NCI-H69 (cell line): ENCODE results near the gene CEP164.

Source experiments
- DNase-seq: peaks from one replicate; lab custom pipeline; 2025; lab: John Stamatoyannopoulos, UW

CEP164 gene

DNA sequence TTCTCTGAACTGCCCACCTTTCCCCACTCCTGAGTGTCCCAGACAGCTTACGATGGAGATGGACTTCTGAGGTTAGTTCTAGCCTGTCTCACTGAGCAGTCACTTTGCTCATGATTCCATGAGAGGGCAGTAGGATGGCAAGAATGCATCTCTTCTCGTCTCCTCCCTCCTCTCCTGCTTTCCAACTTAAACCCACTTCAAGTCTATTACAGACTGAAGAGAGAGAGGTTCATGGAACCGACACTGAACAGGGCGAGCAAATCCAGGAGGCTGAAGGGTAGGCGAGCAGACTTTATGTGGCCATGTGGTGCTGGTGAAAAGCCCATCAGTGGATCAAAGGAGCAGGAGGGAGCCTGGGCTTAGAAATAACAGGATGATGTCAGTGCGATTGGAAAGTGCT, 38.6 kb downstream of the CEP164 start:
- DNase-seq: no peak

DNA sequence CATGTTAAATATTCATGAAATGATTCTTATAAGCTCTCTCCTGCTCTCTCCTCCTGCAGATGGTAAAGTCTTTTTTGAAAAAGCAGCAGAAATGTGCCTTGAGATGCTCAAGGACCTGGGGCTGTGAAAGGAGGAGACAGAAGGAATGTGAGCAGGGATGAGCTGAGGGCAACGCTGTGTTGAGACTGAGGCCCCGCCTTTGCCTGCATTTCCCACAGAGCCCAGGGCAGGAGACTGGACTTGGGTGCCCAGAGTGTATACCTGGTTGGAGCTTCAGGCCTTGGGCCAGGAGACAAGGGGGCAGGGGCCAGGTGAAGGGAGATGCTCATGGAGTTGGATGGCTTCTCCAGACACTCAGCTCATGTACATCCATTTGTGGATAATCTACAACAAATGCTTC, 39.2 kb downstream of the CEP164 start:
- no peak for DNase-seq

DNA sequence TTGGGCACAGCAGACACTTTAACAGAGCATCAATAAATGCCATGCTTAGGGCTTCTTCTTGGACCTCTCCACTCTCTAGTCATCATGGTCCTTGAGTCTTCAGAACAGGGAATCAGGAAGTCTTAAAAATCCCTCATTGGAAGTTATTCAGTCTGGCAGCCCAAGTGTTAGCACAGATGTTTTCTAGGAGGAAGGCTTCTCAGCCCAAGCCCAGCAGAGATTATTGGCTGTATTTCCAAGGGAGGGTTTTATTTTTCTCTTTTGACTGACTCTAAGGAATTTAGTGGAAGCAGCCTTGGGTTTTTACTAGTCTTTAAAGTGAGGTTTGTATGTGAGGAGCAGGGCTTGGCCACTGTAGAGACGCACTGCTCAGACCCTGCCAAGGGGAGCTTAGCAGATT, 41.9 kb downstream of the CEP164 start:
- no peak for DNase-seq

DNA sequence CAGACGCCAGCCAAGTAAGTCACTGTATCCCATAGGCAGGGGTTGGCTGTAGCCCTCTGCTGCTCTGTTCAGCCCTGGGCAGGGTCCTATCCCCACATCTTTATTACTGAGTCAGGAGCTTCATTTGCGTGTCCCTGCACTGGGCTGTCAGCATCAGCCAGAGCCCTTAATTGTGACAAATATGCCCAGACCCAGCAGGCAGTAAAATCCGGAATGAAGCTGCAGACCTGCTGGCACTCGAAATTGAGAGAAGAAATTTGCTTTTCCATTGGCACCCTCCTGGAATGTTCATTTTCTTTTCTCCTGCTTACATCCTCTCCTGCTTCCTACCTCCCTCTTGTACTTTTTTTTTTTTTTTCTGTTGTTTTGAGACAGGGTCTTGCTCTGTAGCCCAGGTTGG, 43.8 kb downstream of the CEP164 start:
- no peak for DNase-seq

DNA sequence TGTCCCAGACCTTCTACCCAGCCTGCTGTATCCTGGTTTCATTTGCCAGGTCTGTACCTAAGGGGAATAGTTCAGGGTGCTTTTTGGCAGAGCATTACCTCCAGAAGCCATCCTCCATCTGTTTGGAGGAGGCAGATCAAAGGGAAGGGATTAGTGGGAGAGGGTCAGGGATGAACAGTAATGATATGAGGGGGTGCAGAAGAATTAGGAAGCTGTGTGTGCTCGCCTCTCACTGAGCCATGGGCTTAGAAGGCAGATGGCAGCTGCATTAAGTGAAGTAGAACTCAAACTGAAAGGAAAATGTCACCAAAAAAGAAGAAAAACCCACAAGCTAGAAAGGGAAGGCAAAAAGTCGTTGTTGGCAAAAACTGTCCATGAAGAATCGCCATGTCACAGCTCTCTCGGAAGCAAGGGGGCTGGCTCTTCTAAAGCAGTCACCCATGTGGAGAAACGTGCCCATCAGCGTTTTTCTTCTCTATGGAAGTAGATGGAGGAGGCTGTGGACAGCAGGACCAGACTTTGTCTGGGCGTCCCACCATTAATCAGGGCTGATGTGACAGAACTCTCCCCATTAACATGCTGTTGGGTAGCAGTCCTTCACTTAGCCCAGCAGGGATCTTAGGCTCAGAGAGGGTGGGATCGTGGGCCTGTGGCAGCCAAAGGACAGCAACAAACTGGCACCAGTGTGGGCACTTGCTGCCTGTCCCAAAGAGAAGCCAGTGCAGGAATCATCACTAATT, 46.8 kb downstream of the CEP164 start:
- DNase-seq: no peak

DNA sequence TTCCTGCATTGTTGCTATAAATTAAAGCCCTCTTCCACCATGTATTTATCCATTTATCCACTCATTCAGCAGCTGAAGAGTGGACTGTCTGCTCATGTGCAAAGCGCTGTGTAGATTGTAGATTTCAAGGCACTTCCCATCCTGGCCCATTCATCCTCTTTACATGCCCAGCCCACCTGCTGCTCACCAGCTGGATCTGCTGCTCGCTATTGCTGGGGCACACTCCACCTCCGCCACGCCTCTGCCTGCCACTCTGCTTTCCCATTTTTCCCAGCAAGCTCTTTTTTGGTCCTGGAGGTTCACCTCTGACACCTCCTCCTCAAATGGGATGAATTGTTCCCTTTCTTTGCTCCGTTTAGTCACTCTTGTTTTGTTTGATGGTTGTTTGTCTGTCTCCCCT, 48.3 kb downstream of the CEP164 start:
- peak; percentile 46 for DNase-seq

DNA sequence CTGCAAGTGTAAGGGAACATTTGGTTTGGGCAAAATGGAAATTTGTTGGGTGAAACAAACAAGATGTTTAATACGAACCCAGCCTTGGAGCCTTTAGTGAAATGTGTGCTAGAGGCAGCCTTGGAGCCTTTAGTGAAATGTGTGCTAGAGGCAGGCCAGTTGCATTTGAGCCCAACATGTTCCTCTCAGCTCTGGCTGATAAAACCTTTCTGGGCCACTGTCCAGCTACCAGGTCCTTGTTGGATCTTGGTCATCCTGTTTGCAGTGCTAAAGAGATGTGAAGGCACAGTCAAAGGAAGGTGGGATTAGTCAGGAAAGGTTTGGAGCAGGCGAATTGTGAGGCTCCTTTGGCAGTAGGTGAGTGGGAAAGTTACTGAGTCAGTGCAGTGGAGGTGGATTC, 48.9 kb downstream of the CEP164 start:
- no peak for DNase-seq

DNA sequence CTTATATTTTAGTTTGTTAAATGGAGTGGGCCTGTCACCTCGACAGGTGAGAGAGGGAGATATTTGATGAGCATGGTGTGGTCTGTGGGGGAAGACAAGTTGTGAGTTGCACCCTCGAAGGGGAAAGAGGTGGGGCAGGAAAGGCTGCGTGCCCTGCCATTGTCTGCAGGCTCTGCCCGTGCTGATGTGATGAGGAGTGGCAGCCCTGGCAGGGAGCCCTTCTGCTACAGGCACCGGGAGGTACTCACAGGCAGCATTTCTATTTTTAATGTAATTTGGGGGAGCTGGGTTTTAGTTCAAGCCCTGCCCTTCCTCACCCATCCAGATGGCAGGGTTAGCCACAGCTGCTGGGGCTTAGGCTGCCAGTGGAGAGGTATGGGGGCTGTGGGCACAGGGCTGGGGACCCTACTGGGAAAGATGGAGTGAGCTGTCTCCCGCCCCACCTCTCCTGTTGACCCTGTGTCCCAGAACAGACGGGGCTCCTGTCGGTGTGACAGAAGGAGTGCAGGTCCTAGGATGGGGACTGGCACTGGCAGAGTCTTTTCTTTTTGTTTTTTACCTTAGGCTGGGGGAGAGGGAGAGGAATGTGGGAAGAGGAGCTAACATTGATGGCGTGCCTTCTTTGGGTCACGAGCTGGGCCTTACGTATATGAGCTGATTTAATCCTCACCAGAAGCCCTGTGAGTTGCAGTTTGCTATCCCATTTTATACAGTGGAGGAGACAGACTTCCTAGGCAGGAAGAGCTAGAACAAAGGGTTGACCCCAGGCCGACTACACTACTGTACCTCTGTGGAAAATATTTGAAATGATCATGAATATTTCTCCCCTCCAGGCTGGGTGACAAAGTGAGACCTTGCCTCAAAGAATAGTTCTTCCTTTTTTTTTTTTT, 51.6 kb downstream of the CEP164 start:
- DNase-seq: peak; percentile 36

DNA sequence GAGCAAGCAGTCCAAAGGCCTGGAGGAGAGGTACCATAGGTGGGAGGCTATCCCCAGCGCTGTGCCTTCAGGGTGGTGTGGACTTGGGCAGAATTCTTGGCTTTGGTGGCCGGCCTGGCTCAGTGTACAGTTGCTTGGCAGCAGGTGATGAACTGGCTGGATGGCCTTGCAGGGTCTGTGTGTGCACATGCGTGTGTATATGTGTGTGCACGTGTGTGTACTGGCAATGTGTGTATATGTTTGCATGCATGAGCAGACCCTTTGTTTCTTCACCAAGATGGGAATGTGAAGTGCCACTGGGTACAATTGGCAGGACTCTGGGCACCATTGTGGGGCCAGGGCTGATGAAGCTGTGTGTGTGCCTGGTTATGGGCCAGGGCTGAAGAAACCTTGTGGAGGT, 53.0 kb downstream of the CEP164 start:
- DNase-seq: no peak

DNA sequence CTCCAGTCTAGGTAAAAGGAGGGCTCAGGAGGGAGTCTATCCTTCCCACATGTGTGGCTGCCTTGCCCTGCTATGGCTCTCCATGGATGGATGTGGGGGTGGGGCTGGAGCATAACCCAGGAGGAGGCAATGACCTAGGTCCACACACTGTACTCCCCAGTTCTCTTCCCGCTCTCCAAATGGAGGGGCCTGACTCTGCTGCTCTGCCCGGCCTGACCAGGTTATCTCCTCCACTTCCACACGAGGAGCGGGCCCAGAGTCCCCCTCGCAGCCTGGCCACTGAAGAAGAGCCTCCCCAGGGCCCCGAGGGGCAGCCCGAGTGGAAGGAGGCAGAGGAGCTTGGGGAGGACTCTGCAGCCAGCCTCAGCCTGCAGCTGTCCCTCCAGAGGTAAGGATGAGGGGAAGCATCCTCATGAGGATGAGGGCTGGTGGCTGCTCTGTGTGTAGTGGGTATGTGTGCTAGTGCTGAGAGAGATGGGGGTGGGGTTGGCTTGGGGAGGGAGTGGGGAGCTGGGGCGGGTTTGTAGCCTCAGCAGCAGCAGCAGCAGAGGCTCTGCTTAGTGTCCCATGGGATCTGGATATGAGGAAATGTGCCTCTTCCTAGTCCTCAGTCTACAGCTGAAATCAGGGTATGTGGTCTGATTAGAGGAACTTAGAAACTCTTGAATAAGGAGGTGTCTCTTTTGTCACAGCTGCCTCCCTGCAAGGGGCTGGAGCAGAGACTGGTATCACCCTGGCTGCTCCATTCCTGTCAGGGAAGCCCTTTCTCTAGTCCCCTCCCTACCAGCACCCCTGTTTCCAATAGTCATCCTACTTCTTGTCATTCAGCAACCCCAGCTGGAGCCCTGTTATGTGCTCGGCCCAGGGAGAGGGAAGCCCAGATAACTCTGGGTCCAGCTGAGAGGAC, 54.1 kb downstream of the CEP164 start:
- no peak for DNase-seq

DNA sequence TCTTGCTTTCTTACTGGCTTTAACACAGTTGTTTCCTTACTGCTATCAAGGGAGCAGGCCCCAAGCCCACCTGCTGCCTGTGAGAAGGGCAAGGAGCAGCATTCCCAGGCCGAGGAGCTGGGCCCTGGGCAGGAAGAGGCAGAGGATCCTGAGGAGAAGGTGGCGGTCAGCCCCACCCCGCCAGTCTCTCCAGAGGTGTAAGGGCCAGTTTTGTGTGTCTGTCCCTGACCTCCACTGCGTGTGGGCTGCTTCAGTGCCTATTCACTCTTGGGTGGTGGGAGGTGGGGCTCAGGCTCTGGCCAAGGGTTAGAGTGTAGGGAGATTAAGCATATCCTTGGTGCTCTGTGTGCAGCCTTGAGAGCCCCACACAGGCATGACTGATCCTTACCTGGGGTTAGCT, 55.1 kb downstream of the CEP164 start:
- DNase-seq: no peak

DNA sequence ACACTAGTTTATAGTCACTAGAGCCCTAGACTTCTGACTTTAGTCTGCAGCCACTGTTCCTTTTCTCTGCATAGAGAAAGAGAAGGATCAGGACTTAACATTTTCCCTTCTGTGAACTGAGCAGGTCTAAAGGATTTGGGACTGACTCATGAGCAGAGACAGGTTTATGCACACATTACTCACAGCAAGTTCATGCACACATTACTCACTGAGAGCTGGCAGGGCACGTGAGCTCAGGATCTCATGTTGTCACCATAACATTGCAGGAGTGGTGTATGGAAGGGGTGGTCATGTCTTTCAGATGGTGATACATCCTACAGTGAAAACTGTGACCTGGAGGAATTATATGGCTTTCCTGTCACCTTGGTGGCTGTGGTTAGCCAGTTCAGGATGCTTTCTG, 56.4 kb downstream of the CEP164 start:
- no peak for DNase-seq

DNA sequence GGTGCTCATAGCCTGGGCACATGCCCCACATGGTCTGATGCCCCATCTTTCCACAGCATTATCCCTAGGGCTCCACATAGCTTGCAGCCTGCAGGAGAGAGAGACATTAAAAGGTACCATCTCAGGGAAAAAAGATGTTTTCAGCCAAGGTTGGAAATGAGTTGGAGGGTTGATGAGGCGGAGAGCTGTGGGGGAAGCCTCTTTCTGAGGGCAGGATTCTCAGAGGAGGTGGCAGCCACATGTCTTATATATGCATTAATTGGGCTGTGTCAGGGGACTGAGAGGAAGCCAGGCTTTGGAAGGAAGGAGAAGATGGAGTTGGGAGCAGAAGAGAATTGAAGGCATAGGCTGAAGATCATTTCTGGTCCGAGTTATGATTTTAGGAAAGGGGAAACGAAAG, 57.8 kb downstream of the CEP164 start:
- no peak for DNase-seq

DNA sequence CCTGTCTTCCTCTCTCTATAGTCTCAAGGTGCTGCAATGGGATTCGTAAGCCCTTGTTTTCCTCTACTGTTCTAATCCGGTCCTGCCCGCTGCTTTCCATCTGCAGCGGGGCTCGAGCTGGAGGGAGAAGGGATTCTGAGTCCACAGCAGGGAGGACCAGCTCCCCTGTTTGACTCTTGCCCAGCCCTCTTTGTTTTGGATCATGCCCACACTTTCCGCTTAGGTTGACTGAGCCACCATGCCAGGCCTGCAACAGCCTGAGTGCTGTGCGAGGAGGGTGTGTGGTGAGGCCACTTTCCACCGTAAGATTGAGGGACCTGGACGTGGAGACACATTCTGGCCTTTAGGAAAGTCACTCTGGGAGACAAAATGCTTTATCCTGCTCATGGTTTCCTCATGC, 58.3 kb downstream of the CEP164 start:
- DNase-seq: no peak

DNA sequence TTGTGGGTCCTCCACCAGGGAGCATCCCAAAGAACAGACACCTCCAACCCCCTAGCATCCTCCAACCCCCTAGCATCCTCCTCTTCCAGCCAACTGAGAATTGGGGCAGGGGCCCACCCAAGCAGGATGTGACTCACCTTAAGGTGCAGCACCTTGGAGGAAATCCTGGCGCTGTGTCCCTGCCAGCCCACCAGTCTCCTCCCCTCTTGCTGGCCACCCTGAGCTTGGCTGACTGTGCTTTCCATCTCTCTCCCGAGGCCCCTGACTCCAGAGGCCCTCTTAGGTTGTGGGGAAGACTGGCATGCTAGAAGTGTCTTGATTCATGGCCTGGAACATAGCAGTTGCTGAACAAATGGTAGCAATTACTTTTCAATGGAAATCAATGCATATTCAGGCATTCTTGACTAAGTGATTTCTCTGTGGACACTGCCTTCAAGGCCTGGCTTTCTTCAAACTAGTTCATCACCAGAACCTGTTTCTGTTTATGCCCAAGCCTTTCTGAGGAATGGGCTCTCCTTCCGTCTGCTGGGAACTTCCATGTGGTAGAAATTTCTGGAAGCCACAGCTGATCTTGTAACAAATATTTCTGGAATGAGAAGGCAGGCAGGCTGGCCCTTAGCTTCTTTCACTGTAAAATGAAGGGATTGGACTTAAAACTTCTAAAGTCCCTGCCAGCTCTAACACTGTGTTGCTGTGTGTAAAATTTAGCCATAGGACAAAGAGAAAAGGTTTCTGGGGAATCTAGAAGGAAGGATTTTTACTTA, 60.5 kb downstream of the CEP164 start:
- no peak for DNase-seq

DNA sequence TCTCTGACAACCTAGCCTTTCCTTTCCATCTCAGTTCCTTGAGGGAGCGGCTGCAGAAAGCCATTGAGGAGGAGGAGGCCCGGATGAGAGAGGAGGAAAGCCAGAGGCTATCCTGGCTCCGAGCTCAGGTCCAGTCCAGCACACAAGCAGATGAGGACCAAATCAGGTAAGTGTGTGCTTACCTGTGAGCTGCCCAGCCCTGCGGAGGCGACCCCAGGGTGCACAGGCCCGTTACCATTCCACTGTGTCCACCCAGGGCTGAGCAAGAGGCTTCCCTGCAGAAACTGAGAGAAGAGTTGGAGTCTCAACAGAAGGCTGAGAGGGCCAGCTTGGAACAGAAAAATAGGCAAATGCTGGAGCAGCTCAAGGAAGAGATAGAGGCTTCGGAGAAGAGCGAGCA, 63.1 kb downstream of the CEP164 start:
- DNase-seq: no peak

DNA sequence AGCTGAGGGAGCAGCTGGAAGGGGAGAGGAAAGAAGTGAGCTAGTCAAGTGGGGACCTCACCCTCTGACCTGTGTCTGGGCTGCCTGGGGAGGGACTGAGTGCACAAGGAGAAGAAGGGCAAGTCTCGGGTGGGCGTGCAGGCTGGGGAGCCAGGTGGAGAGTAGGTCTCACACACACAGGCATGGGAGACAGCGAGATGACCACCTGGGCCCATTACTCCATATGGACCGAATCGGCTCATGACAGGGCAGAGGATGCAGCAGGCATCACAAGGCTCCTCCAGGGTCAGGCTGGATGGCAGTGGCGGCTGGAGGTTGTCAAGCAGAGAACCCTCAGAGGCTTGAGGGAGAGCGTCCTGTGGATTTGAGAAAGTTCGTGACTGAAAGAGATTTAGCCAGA, 63.5 kb downstream of the CEP164 start:
- DNase-seq: no peak

DNA sequence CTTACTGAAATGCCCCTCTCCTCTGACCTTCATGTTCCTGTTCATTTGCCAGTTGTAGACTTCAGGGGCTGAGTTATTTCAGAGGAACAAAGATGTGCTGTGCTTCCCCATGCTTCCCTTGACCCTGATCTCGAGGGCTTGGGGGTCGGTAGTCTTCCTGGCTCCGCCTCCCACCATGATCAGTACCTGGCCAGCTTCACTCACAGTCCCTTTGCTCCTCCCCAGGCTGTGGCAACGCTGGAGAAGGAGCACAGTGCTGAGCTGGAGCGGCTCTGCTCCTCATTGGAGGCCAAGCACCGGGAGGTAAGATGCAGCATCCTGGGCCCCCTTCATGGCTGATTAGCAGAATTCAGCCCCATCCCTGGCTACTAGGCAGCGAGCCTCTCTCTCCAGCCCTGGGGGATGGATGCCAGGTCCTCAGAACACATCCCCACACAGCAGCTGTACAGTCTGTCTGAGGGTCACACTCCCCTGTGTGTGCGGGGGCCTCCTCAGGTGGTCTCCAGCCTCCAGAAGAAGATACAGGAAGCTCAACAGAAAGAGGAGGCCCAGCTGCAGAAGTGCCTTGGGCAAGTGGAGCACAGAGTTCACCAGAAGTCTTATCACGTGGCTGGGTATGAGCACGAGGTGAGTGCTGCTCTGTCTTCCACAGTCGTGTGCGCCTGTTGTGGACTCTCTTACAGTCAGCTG, 64.5 kb downstream of the CEP164 start:
- DNase-seq: no peak

DNA sequence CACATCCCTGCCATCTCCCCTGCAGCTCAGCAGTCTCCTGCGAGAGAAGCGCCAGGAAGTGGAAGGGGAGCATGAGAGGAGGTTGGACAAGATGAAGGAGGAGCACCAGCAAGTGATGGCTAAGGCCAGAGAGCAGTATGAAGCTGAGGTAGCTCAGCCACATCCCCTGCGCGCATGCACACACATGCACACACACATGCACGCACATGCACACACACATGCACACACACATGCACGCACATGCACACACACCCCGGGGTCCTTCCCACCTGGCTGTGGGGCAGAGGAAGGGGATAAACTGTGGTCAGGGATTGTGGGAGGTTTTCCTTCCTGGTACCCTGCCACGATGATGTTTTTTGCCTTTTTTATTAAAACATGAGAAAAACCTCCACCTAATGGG, 65.3 kb downstream of the CEP164 start:
- DNase-seq: no peak

DNA sequence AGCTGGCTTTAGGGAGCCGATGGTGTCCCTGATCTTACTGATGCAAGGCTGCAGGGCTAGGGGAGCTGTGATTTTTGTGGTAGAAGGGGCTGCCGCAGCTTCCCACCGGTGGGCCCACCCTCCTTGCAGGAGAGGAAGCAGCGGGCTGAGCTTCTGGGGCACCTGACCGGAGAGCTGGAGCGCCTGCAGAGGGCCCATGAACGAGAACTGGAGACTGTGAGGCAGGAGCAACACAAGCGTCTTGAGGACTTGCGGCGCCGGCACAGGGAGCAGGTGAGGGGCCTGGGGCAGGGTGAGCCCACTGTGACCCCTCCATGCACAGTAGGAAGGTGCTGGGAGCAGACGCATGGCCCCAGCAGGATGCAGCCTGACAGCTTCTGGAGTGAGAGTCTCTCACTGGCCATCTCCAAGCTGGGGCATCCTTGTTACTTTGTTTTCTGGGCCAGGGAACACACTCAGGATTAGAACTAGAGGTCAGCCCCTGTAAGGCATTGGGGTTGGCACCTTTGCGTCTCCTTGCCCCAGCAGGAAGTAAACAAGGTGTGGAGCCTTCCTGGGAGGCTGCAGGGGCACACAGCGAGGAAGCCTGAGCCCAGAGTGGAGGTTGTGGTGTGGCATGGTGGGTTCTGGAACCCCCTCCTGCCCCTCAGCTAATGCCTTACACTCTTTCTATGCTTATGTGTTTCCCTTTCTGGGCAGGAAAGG, 66.7 kb downstream of the CEP164 start:
- no peak for DNase-seq
